Mesenchymal stem cell (in vitro differentiated cells and primary cell): ENCODE results near the gene TLK1.

Experiments used
- DNase-seq: peaks from one replicate; pipeline ENCODE4 v3.0.0-alpha.2; 2013
- H2AFZ ChIP-seq: one replicate; pipeline ENCODE4 v1.6.1; 2013; ENCODE audit warnings: low read depth, mild to moderate bottlenecking, control low read depth, inconsistent platforms, low read length, moderate library complexity
- H2AK5ac ChIP-seq: 2 replicates; pipeline ENCODE4 v1.6.1; 2013; ENCODE audit warnings: low read length, moderate library complexity, mild to moderate bottlenecking, inconsistent platforms; ENCODE audit not compliant: severe bottlenecking
- H2BK120ac ChIP-seq: one replicate; pipeline ENCODE4 v1.6.1; 2013; ENCODE audit warnings: low read depth, mild to moderate bottlenecking, inconsistent platforms, low read length, moderate library complexity
- H2BK12ac ChIP-seq, 2 experiments: one replicate each; pipeline ENCODE4 v1.6.1; 2013; ENCODE audit warnings: inconsistent platforms in 2 of 2, low read length in 2 of 2, mild to moderate bottlenecking in 2 of 2, moderate library complexity in 2 of 2, control low read depth in 1 of 2
- H2BK15ac ChIP-seq: one replicate; pipeline ENCODE4 v1.6.1; 2013; ENCODE audit warnings: mild to moderate bottlenecking, low read depth, inconsistent platforms; ENCODE audit not compliant: poor library complexity, severe bottlenecking
- H2BK5ac ChIP-seq: 2 replicates; pipeline ENCODE4 v1.6.1; 2013; ENCODE audit warnings: low read depth, mild to moderate bottlenecking, low read length, control low read depth, inconsistent platforms; ENCODE audit not compliant: poor library complexity, severe bottlenecking
- H3K14ac ChIP-seq, 2 experiments: one replicate each; pipeline ENCODE4 v1.6.1; 2013; ENCODE audit warnings: inconsistent platforms in 2 of 2, low read length in 2 of 2, control low read depth in 1 of 2, mild to moderate bottlenecking in 1 of 2, moderate library complexity in 1 of 2
- H3K18ac ChIP-seq, 2 experiments: one replicate each; pipeline ENCODE4 v1.6.1; 2013; ENCODE audit warnings: inconsistent platforms in 2 of 2, low read length in 2 of 2, control low read depth in 1 of 2, low read depth in 1 of 2, mild to moderate bottlenecking in 1 of 2
- H3K23ac ChIP-seq, 2 experiments: one replicate each; pipeline ENCODE4 v1.6.1; 2013; ENCODE audit warnings: inconsistent platforms in 2 of 2, low read length in 2 of 2, mild to moderate bottlenecking in 2 of 2, moderate library complexity in 2 of 2, control low read depth in 1 of 2
- H3K27ac ChIP-seq: 2 replicates; pipeline ENCODE4 v1.5.1; 2013; ENCODE audit warnings: mild to moderate bottlenecking, moderate library complexity, low read length, control low read depth, inconsistent platforms; ENCODE audit not compliant: poor library complexity, severe bottlenecking
- H3K27me3 ChIP-seq, 2 experiments: 2 replicates each; pipeline versions ENCODE4 v1.6.1 to v1.7.0; 2013; ENCODE audit warnings: low read length in 2 of 2, mild to moderate bottlenecking in 2 of 2, moderate library complexity in 2 of 2, control low read depth in 1 of 2, inconsistent platforms in 1 of 2; ENCODE audit not compliant: control insufficient read depth in 1 of 2, insufficient read depth in 1 of 2
- H3K36me3 ChIP-seq, 2 experiments: 2 replicates each; pipeline versions ENCODE4 v1.6.1 to v1.7.0; 2013; ENCODE audit warnings: low read length in 2 of 2, control low read depth in 1 of 2, inconsistent platforms in 1 of 2, low read depth in 1 of 2, mild to moderate bottlenecking in 1 of 2; ENCODE audit not compliant: insufficient read depth in 2 of 2, control insufficient read depth in 1 of 2
- H3K4ac ChIP-seq, 2 experiments: one replicate each; pipeline ENCODE4 v1.6.1; 2013; ENCODE audit warnings: inconsistent platforms in 2 of 2, low read length in 2 of 2, mild to moderate bottlenecking in 2 of 2, moderate library complexity in 2 of 2, control low read depth in 1 of 2, low read depth in 1 of 2
- H3K4me1 ChIP-seq: 2 replicates; pipeline ENCODE4 v1.6.1; 2013; ENCODE audit warnings: low read depth, low read length, control low read depth; ENCODE audit not compliant: control insufficient read depth, insufficient read depth
- H3K4me2 ChIP-seq: 2 replicates; pipeline ENCODE4 v1.6.1; 2013; ENCODE audit warnings: low read length, mild to moderate bottlenecking, inconsistent platforms; ENCODE audit not compliant: poor library complexity, severe bottlenecking
- H3K4me3 ChIP-seq, 2 experiments: 2 replicates each; pipeline versions ENCODE4 v1.5.1 to v1.7.0; 2013; ENCODE audit warnings: low read length in 2 of 2, mild to moderate bottlenecking in 2 of 2, control low read depth in 1 of 2, low read depth in 1 of 2; ENCODE audit not compliant: insufficient read depth in 1 of 2
- H3K79me1 ChIP-seq: replicated peaks from 2 replicates; pipeline ENCODE4 v1.6.1; 2013; ENCODE audit warnings: mild to moderate bottlenecking, control low read depth, low read length, inconsistent platforms; ENCODE audit not compliant: poor library complexity, severe bottlenecking
- H3K9ac ChIP-seq: 2 replicates; pipeline ENCODE4 v1.7.0; 2013; ENCODE audit warnings: mild to moderate bottlenecking, low read length, moderate library complexity
- H3K9me3 ChIP-seq: 2 replicates; pipeline ENCODE4 v1.7.0; 2013; ENCODE audit warnings: mild to moderate bottlenecking, low read length; ENCODE audit not compliant: control insufficient read depth
- H4K8ac ChIP-seq: one replicate; pipeline ENCODE4 v1.6.1; 2013; ENCODE audit warnings: inconsistent platforms, mild to moderate bottlenecking, low read length, moderate library complexity
- H4K91ac ChIP-seq: one replicate; pipeline ENCODE4 v1.6.1; 2013; ENCODE audit warnings: mild to moderate bottlenecking, low read length, inconsistent platforms
- WGBS: methylation state at CpG from one replicate; pipeline ENCODE4 v1.1.7; 2013; ENCODE audit warnings: mixed read lengths; 5-methylcytosine and 5-hydroxymethylcytosine counted together

Gene TLK1

GRCh38 chr2:170950221-170950761 is 210.4 kb downstream of the TLK1 start:
- Histone ChIP-seq H3K23ac (no peak overlapping the region), H3K79me1 (peaks cover 26% of the 10 kb centered on the region)
- WGBS: 97% methylated on average over 4 of the region's 4 CpGs

GRCh38 chr2:170949415-170949814 is 211.3 kb downstream of the TLK1 start:
- Histone ChIP-seq H3K4ac (no peak overlapping the region), H2AK5ac (no peak overlapping the region), H2BK15ac (no peak overlapping the region), H2BK120ac (no peak overlapping the region), H3K23ac (no peak overlapping the region), H3K4me2 (no peak overlapping the region), H3K36me3 (peaks cover 18 to 58% of the 10 kb centered on the region in 2 experiments), H2AFZ (no peak overlapping the region), H3K27me3 (no peaks in the 10 kb centered on the region), H3K79me1 (peaks cover 22% of the 10 kb centered on the region), H4K91ac (no peak overlapping the region), H3K27ac (no peak overlapping the region), H3K9ac (no peak overlapping the region), H3K4me3 (no peak overlapping the region), H2BK12ac (no peak overlapping the region), H3K18ac (no peak overlapping the region), H3K4me1 (peaks cover 5% of the 10 kb centered on the region), H4K8ac (peak overlapping the region; percentile 69), H3K14ac (no peak overlapping the region), H2BK5ac (no peak overlapping the region), H3K9me3 (no peaks in the 10 kb centered on the region)
- no peak for DNase-seq
- WGBS: 78% methylated on average over 5 of the region's 5 CpGs

More at GRCh38 chr2:170950221-170950761, 210.4 kb downstream of the TLK1 start:
- H3K9me3 ChIP-seq: no peaks in the 10 kb centered on the region
- no peak overlapping the region for H2BK120ac ChIP-seq
- H3K4me1 ChIP-seq: peaks cover 4% of the 10 kb centered on the region
- H3K9ac ChIP-seq: no peak overlapping the region
- H4K8ac ChIP-seq: no peak overlapping the region
- no peak overlapping the region for H3K27ac ChIP-seq
- H2BK12ac ChIP-seq: no peak overlapping the region
- no peak overlapping the region for H3K18ac ChIP-seq
- DNase-seq: no peak
- no peak overlapping the region for H3K4ac ChIP-seq
- no peak overlapping the region for H3K14ac ChIP-seq
- H2BK5ac ChIP-seq: no peak overlapping the region
- no peak overlapping the region for H2AFZ ChIP-seq
- no peak overlapping the region for H4K91ac ChIP-seq
- H3K36me3 ChIP-seq: peaks cover 21 to 67% of the 10 kb centered on the region in 2 experiments
- no peak overlapping the region for H3K4me2 ChIP-seq
- no peak overlapping the region for H3K4me3 ChIP-seq
- H3K27me3 ChIP-seq: no peaks in the 10 kb centered on the region
- H2BK15ac ChIP-seq: no peak overlapping the region
- H2AK5ac ChIP-seq: no peak overlapping the region

- no peak overlapping the region for H2BK15ac ChIP-seq
- H2AK5ac ChIP-seq: no peak overlapping the region
- 90% methylated on average over 1 of the region's 1 CpG for WGBS
- no peaks in the 10 kb centered on the region for H3K9me3 ChIP-seq
- no peak overlapping the region for H3K27ac ChIP-seq
- no peak overlapping the region for H4K8ac ChIP-seq
- no peak overlapping the region for H3K18ac ChIP-seq
- H3K36me3 ChIP-seq: peaks cover 5 to 9% of the 10 kb centered on the region in 2 experiments
- H2BK5ac ChIP-seq: no peak overlapping the region
- no peak overlapping the region for H3K4ac ChIP-seq
- no peak overlapping the region for H3K14ac ChIP-seq
- H3K4me1 ChIP-seq: peaks cover 6% of the 10 kb centered on the region
- H2AFZ ChIP-seq: no peak overlapping the region
- H2BK12ac ChIP-seq: no peak overlapping the region
- H3K27me3 ChIP-seq: no peaks in the 10 kb centered on the region
- no peak overlapping the region for H3K4me2 ChIP-seq
- no peak overlapping the region for H3K9ac ChIP-seq
- H2BK120ac ChIP-seq: no peak overlapping the region
- peaks cover 4% of the 10 kb centered on the region for H3K79me1 ChIP-seq
- H3K23ac ChIP-seq: no peak overlapping the region
- H3K4me3 ChIP-seq: no peak overlapping the region
- H4K91ac ChIP-seq: no peak overlapping the region
- DNase-seq: no peak
Observed at GRCh38 chr2:170944545-170944944, 216.1 kb downstream of the TLK1 start.

DNA sequence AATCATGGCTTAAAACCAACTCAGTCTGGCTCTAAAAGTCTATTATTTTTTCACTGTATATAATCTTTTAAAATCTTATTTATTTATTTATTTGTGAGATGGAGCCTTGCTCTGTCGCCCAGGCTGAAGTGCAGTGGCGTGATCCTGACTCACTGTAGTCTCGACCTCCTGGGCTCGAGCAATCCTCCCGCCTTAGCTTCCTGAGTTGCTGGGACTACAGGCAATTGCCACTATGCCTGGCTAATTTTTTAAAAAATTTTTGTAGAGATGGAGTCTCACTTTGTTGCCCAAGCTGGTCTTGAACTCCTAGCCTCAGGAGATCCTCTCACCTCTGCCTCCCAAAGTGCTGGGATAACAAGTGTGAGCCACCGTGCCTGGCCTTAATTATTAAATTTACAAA is 217.1 kb downstream of the TLK1 start:
- Histone ChIP-seq H3K14ac (no peak overlapping the region), H3K4me2 (no peak overlapping the region), H2BK12ac (no peak overlapping the region), H3K27me3 (no peaks in the 10 kb centered on the region), H3K4ac (no peak overlapping the region), H3K9ac (no peak overlapping the region), H2BK120ac (no peak overlapping the region), H3K9me3 (no peaks in the 10 kb centered on the region), H4K8ac (no peak overlapping the region), H3K18ac (no peak overlapping the region), H3K36me3 (peaks cover 0 to 3% of the 10 kb centered on the region in 2 experiments), H3K27ac (no peak overlapping the region), H3K79me1 (peaks cover 2% of the 10 kb centered on the region), H3K4me3 (no peak overlapping the region), H3K4me1 (peaks cover 6% of the 10 kb centered on the region), H2BK5ac (no peak overlapping the region), H3K23ac (no peak overlapping the region), H2AFZ (no peak overlapping the region), H4K91ac (no peak overlapping the region), H2AK5ac (no peak overlapping the region), H2BK15ac (no peak overlapping the region)
- no peak for DNase-seq
- WGBS: 61% methylated on average over 5 of the region's 6 CpGs
